Ascending aorta (tissue), 2 donors: ENCODE results near the gene ZNF362. TPM values are rescaled to one million over a fixed set of nuclear protein-coding genes. Genes with fewer than 3 reads are reported as not detected.
"Not testable (repeated sequence)": the region's sequence is repeated elsewhere in the genome, so short reads cannot be mapped to it uniquely, and the experiment has no call there.

ENCODE experiments used
- DNase-seq, 2 donors: peaks; one replicate each; pipeline ENCODE4 v3.0.0-alpha.2; 2019; ENCODE audit warnings: low spot score in 2 of 2
- H3K27ac ChIP-seq, 2 donors: fragments of 200-600 bp; sonication (generic); one replicate each; pipeline ENCODE4 v1.5.1; 2016 to 2017; ENCODE audit warnings: mild to moderate bottlenecking in 1 of 2
- H3K27me3 ChIP-seq: fragments of 200-600 bp; sonication (generic); one replicate; pipeline ENCODE4 v1.5.1; 2017
- H3K36me3 ChIP-seq, 2 donors: fragments of 200-600 bp; sonication (generic); one replicate each; pipeline ENCODE4 v1.5.1; 2016
- H3K4me1 ChIP-seq, 2 donors: fragments of 200-600 bp; sonication (generic); one replicate each; pipeline ENCODE4 v1.5.1; 2016 to 2017; ENCODE audit warnings: mild to moderate bottlenecking in 1 of 2
- H3K4me3 ChIP-seq, 2 donors: fragments of 200-600 bp; sonication (generic); one replicate each; pipeline ENCODE4 v1.5.1; 2016 to 2017; ENCODE audit warnings: mild to moderate bottlenecking in 1 of 2
- H3K9me3 ChIP-seq, 2 donors: fragments of 200-600 bp; sonication (generic); one replicate each; pipeline ENCODE4 v1.5.1; 2016
- intact Hi-C: fragments of 100-400 bp; cut with DNase I; formaldehyde crosslinking; loops from one replicate; pipeline ENCODE4 v1.15.1; 2023
- total RNA-seq: library from RNA; depleted of rRNA; stranded (reverse); fragments of >200 nt; gene quantifications from one replicate; pipeline ENCODE4 v1.1.0, GENCODE V29; 2016
- TF ChIP-seq, protein P1 (sequence below), 3 experiments: fragments of 200-600 bp in 2 of 3; fragments of 450-650 bp in 1 of 3; sonication (generic) in 2 of 3; IDR thresholded peaks; one replicate each; pipeline ENCODE4 v1.5.1; 2016 to 2019; ENCODE audit warnings: antibody characterized with exemption in 3 of 3, mild to moderate bottlenecking in 1 of 3, moderate library complexity in 1 of 3

ZNF362 gene
- total RNA-seq, 1 donor from 2014 or later: 34.4 TPM

DNA sequence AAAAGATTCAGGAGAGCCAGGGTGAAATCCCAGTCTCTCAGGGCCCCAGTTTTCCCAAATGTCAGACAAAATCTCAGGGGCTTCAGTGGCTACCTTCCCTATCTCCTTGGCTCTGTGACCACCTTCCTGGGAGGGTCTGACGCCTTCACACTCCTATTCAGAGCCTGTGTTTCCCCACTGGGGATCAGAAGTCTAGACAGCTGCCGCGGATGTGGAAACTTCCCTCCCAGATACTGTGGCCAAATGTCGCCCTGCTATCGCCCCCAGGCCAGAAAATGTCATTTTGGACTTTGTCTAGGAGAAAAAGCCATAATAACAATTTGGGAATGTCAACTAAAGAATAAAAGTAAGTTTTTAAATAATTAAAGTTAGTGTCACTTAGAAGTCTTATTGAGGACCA lies 48.7 kb downstream of the ZNF362 start:
- no peak for DNase-seq
- Histone ChIP-seq H3K27ac (no peak overlapping the region), H3K4me1 (peaks cover 3 to 8% of the 10 kb centered on the region in 2 donors), H3K27me3 (no peaks in the 10 kb centered on the region), H3K36me3 (peaks cover 0 to under 1% of the 10 kb centered on the region in 2 donors), H3K9me3 (no peaks in the 10 kb centered on the region), H3K4me3 (no peak overlapping the region)
- intact Hi-C loops: no loop called here
- TF ChIP-seq, protein P1, sequence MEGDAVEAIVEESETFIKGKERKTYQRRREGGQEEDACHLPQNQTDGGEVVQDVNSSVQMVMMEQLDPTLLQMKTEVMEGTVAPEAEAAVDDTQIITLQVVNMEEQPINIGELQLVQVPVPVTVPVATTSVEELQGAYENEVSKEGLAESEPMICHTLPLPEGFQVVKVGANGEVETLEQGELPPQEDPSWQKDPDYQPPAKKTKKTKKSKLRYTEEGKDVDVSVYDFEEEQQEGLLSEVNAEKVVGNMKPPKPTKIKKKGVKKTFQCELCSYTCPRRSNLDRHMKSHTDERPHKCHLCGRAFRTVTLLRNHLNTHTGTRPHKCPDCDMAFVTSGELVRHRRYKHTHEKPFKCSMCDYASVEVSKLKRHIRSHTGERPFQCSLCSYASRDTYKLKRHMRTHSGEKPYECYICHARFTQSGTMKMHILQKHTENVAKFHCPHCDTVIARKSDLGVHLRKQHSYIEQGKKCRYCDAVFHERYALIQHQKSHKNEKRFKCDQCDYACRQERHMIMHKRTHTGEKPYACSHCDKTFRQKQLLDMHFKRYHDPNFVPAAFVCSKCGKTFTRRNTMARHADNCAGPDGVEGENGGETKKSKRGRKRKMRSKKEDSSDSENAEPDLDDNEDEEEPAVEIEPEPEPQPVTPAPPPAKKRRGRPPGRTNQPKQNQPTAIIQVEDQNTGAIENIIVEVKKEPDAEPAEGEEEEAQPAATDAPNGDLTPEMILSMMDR (IDR thresholded peaks at IDR 0.05): no peak

DNA sequence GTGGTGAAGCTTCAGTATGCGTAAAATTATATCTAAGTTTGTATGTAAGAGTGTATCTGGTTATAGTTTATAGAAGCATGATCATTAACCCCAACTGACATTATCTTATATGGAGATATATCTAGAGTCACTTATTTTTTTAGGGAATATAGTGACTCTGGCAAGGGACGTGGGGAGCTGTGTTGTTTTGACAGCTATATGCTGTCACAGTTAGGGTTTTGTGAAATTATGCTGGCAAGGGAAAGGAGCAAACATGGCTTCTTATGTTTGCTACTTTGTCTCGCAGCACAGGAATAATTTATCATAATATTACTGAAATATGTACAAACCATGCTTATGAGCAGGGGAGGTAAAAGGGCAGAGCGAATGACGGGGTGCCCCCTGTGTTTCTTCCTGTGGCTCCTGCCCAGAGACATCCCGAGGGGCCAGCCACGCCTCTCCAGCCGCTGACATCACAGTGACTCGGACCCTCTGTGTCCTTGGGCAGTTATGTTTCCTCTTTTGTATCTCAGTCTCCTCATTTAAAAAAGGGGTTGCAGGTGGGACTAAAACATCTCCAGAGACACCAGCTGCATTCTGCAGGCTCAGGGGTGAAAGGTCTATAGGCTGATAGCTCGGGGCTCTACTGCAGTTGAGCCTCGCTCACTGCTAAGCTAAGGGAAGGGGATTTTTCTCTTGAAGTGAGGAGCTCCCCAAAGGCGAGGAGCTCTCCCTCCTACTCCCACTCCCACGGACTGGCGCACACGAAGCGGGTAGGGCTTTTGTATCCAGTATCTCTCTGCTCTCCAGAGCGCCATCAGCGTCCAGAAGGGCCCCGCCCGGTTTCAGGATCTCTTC lies 49.7 kb downstream of the ZNF362 start:
- Histone ChIP-seq H3K4me1 (peaks cover 3 to 4% of the 10 kb centered on the region in 2 donors), H3K27me3 (no peaks in the 10 kb centered on the region), H3K4me3 (peak overlapping the region in 1 of 2 donors; percentile 60), H3K36me3 (no peaks in the 10 kb centered on the region), H3K27ac (no peak overlapping the region), H3K9me3 (no peaks in the 10 kb centered on the region)
- no peak for DNase-seq
- TF ChIP-seq, protein P1 (IDR thresholded peaks at IDR 0.05): no peak
- intact Hi-C loops: no loop called here

DNA sequence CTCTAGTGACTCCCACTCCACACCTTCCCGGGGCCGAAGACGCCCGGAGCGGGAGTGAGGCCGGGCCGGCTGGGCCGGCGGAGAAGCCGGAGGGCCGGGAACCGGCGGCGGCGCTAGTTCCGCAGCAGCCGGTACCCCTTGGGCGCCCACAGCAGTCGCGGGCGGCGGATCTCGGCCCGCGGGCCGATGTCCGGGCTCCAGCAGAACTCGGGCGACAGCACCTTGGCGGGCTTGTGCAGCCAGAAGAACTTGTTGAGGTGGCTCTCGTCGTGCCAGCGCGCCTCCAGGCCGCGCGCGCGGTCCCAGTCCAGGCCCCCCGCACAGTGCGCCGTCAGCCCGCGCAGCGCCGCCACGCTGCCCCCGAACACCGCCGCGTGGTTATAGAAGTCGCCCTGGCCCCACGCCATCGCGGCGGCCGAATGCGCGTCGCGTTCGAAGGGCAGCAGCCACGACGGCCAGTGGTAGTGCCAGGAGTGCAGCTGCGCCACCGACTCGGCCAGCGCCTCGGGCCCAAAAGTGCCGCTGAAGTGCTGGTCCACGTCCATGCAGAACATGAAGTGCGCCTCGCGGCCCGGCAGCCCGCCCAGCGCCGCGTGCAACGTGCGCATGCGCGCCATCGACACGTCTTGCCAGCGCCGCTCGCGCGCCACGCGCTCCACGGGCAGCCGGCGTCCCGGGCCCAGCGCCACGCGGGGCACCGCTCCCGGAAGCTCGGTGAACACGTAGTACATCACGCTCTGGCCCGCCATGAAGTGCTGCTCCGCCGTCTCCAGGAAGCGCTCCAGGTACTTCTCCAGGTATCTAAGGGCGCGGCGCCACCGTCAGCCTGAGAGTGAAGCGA lies 50.6 kb downstream of the ZNF362 start:
- no peak for DNase-seq
- TF ChIP-seq, protein P1 (IDR thresholded peaks at IDR 0.05): no peak
- peak overlapping the region; percentile 34 to 60 for H3K4me3 ChIP-seq
- H3K36me3 ChIP-seq: no peaks in the 10 kb centered on the region
- intact Hi-C loops: no loop called here
- no peaks in the 10 kb centered on the region for H3K27me3 ChIP-seq
- H3K4me1 ChIP-seq: peaks cover 3% of the 10 kb centered on the region in 2 donors
- no peak overlapping the region for H3K27ac ChIP-seq
- no peaks in the 10 kb centered on the region for H3K9me3 ChIP-seq

DNA sequence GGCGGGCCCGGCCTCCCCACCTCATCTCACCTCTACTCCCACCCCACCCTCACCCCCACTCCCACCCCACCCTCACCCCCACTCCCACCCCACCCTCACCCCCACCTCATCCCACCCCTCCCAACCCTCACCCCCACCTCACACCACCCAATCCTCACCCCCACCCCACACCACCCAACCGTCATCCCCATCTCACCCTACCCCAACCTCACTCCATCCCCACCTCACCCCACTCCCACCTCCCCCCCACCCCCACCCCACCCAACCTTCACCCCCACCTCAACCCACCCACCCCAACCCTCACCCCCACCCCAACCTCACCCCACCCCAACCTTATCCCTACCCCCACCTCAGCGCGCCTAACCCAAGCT lies 51.2 kb downstream of the ZNF362 start:
- Histone ChIP-seq H3K4me3 (no peak overlapping the region), H3K9me3 (no peaks in the 10 kb centered on the region), H3K27me3 (no peaks in the 10 kb centered on the region), H3K36me3 (no peaks in the 10 kb centered on the region), H3K27ac (no peak overlapping the region), H3K4me1 (peaks cover 3% of the 10 kb centered on the region in 2 donors)
- DNase-seq: no peak
- intact Hi-C loops: no loop called here
- TF ChIP-seq, protein P1 (IDR thresholded peaks at IDR 0.05): no peak

DNA sequence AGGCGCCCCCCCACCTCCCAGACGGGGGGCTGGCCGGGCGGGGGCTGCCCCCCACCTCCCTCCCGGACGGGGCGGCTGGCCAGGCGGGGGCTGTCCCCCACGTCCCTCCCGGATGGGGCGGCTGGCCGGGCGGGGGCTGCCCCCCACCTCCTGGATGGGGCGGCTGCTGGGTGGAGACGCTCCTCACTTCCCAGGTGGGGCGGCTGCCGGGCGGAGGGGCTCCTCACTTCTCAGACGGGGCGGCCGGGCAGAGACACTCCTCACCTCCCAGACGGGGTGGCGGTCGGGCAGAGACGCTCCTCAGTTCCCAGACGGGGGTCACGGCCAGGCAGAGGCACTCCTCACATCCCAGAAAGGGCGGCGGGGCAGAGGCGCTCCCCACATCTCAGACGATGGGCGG lies 53.1 kb downstream of the ZNF362 start:
- H3K27me3 ChIP-seq, intact Hi-C loops: not testable (repeated sequence)

DNA sequence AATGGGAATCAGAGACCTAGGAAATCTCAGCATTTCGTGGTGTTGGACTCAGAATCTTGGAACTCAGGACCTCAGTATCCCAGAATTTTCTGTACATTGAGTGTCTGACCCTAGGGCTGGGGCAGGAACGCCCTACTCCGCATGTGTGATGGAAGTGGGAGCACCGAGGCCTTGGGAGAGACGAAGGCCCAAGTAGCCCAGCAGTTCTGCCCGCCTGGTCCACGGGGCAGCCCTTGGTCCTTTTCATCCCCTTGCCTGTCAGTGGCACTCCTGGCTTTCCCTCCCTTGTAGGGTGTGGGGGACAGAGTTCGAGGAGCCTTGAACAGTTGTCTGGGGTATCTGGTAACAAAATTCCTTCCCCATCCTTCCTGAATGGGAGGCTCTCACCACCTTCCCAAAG lies 54.4 kb downstream of the ZNF362 start:
- TF ChIP-seq, protein P1 (IDR thresholded peaks at IDR 0.05): no peak
- intact Hi-C loops: no loop called here

More for the DNA sequence above, 53.1 kb downstream of the ZNF362 start:
- H3K36me3 ChIP-seq, H3K4me3 ChIP-seq, H3K9me3 ChIP-seq, H3K4me1 ChIP-seq, DNase-seq, H3K27ac ChIP-seq: not testable (repeated sequence)

More for the DNA sequence above, 54.4 kb downstream of the ZNF362 start:
- H3K27me3 ChIP-seq: no peaks in the 10 kb centered on the region
- H3K27ac ChIP-seq: no peak overlapping the region
- H3K4me1 ChIP-seq: peaks cover 3% of the 10 kb centered on the region in 2 donors
- no peaks in the 10 kb centered on the region for H3K36me3 ChIP-seq
- peak in 1 of 2 donors; percentile 2 for DNase-seq
- H3K9me3 ChIP-seq: no peaks in the 10 kb centered on the region
- H3K4me3 ChIP-seq: no peak overlapping the region
